Neural cell (in vitro differentiated cells): Measurements from ENCODE around the gene PRR14. TPM values are rescaled to one million over a fixed set of nuclear protein-coding genes. Genes with fewer than 3 reads are reported as not detected.

Experiments
- H2AFZ ChIP-seq: fragments of 200-600, 300-800 bp; sonication (generic), shearing (Covaris generic); 2 replicates; pipeline ENCODE4 v1.6.0; 2014; ENCODE audit warnings: low read depth, mild to moderate bottlenecking, antibody characterized with exemption, low read length, moderate library complexity
- H3F3A ChIP-seq: fragments of 200-600 bp; shearing (Covaris generic); 2 replicates; pipeline ENCODE4 v1.6.1; 2016; ENCODE audit warnings: mild to moderate bottlenecking, moderate library complexity, mixed read lengths, antibody characterized with exemption, low read length; ENCODE audit not compliant: insufficient read depth, poor library complexity, severe bottlenecking
- H3K27ac ChIP-seq: fragments of 200-600, 300-800 bp; sonication (generic), shearing (Covaris generic); 2 replicates; pipeline ENCODE4 v1.5.1; 2014; ENCODE audit warnings: mild to moderate bottlenecking, low read length, moderate library complexity
- H3K27me3 ChIP-seq: fragments of 300-800, 200-600 bp; sonication (generic), shearing (Covaris generic); 2 replicates; pipeline ENCODE4 v1.6.0; 2014; ENCODE audit warnings: mild to moderate bottlenecking, low read depth, low read length, moderate library complexity; ENCODE audit not compliant: insufficient read depth
- H3K36me3 ChIP-seq: fragments of 300-800, 200-600 bp; sonication (generic), shearing (Covaris generic); 2 replicates; pipeline ENCODE4 v1.5.1; 2014; ENCODE audit warnings: mild to moderate bottlenecking, antibody characterized with exemption, low read length, moderate library complexity; ENCODE audit not compliant: insufficient read depth
- H3K4me2 ChIP-seq: fragments of 300-800, 200-600 bp; sonication (generic), shearing (Covaris generic); 2 replicates; pipeline ENCODE4 v1.6.0; 2014; ENCODE audit warnings: mild to moderate bottlenecking, low read length
- H3K4me3 ChIP-seq: fragments of 300-800, 200-600 bp; sonication (generic), shearing (Covaris generic); 2 replicates; pipeline ENCODE4 v1.5.1; 2014; ENCODE audit warnings: mild to moderate bottlenecking, low read length, moderate library complexity
- H3K79me2 ChIP-seq: fragments of 200-600 bp; shearing (Covaris generic); replicated peaks from 2 replicates; pipeline ENCODE4 v1.6.0; 2014; ENCODE audit warnings: mild to moderate bottlenecking, low read length, moderate library complexity; ENCODE audit not compliant: insufficient read depth
- H3K9ac ChIP-seq: fragments of 300-800, 200-600 bp; sonication (generic), shearing (Covaris generic); 2 replicates; pipeline ENCODE4 v1.6.1; 2016; ENCODE audit warnings: mild to moderate bottlenecking, low read length, mixed read lengths
- H3K9me2 ChIP-seq: fragments of 200-600 bp; shearing (Covaris generic); 2 replicates; pipeline ENCODE4 v1.6.1; 2016; ENCODE audit warnings: mild to moderate bottlenecking, low read length, mixed read lengths; ENCODE audit not compliant: insufficient read depth
- H3K9me3 ChIP-seq: fragments of 200-600, 300-800 bp; sonication (generic), shearing (Covaris generic); 2 replicates; pipeline ENCODE4 v1.6.1; 2016; ENCODE audit warnings: mild to moderate bottlenecking, mixed run types, low read length, moderate library complexity, mixed read lengths
- H4K20me1 ChIP-seq: fragments of 200-600 bp; shearing (Covaris generic); 2 replicates; pipeline ENCODE4 v1.6.1; 2016; ENCODE audit warnings: mild to moderate bottlenecking, mixed run types; ENCODE audit not compliant: insufficient read depth
- EP300 ChIP-seq: fragments of 450-650 bp; conservative IDR thresholded peaks from 2 replicates; pipeline ENCODE4 v1.6.1; 2014; ENCODE audit warnings: antibody characterized with exemption, mild to moderate bottlenecking, moderate library complexity; ENCODE audit not compliant: poor library complexity, severe bottlenecking
- EZH2 ChIP-seq: fragments of 200-600, 300-800 bp; shearing (Covaris generic), sonication (generic); IDR thresholded peaks from 2 replicates; pipeline ENCODE4 v1.6.1; 2014; ENCODE audit warnings: antibody characterized with exemption, low read length, borderline replicate concordance, mild to moderate bottlenecking; ENCODE audit not compliant: insufficient read depth, poor library complexity, severe bottlenecking
- MXI1 ChIP-seq: fragments of 450-650 bp; conservative IDR thresholded peaks from 2 replicates; pipeline ENCODE4 v1.6.1; 2014; ENCODE audit warnings: antibody characterized with exemption, mild to moderate bottlenecking; ENCODE audit not compliant: poor library complexity, severe bottlenecking
- POLR2AphosphoS5 ChIP-seq: IDR thresholded peaks from 2 replicates; pipeline ENCODE4 v1.6.1; 2012
- RAD21 ChIP-seq: fragments of 450-650 bp; conservative IDR thresholded peaks from 2 replicates; pipeline ENCODE4 v1.6.1; 2014; ENCODE audit warnings: antibody characterized with exemption, mild to moderate bottlenecking, moderate library complexity
- REST ChIP-seq: IDR thresholded peaks from 2 replicates; pipeline ENCODE4 v1.6.1; 2012; ENCODE audit warnings: borderline replicate concordance
- SMC3 ChIP-seq: fragments of 450-650 bp; conservative IDR thresholded peaks from 2 replicates; pipeline ENCODE4 v1.6.1; 2014; ENCODE audit warnings: antibody characterized with exemption, mild to moderate bottlenecking, moderate library complexity; ENCODE audit not compliant: poor library complexity
- TAF1 ChIP-seq: IDR thresholded peaks from 2 replicates; pipeline ENCODE4 v1.6.1; 2012; ENCODE audit warnings: low read depth
- polyA plus RNA-seq: library from polyadenylated mRNA; depleted of rRNA; stranded (reverse); fragments of >200 nt; gene quantifications from 2 replicates; pipeline ENCODE4 v1.2.3, GENCODE V29; 2014
- TF ChIP-seq, protein P1 (sequence below): fragments of 450-650 bp; IDR thresholded peaks from 2 replicates; pipeline ENCODE4 v1.5.1; 2014; ENCODE audit warnings: antibody characterized with exemption, mild to moderate bottlenecking, moderate library complexity; ENCODE audit not compliant: poor library complexity, severe bottlenecking

The PRR14 gene
- polyA plus RNA-seq, 1 donor from 2014 or later = 23.3 TPM

DNA sequence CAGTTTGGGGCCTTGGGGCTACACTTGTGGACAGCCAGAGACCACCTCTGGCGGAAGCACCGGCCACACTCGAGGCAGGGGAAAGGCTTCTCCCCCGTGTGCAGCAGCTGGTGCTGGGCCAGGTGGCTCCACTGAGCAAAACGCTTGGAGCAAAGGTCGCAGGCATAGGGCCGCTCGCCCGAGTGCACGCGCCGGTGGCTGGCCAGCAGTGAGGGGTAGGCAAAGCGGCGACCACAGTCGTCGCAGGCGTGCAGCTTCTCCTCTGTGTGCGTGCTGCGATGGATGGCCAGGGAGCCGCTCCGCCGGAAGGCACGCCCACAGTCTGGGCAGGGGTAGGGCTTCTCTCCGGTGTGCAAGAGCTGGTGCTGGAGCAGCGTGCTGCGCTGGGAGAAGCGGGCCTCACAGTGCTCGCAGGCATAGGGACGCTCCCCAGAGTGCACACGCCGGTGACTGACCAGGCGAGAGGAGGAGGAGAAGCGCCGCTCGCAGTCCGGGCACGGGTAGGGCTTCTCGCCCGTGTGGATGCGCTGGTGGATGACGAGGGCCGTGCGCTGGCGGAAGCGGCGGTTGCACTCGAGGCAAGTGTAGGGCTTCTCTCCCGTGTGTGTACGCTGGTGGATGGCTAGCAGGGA, 46.3 kb upstream of the PRR14 start:
- TF ChIP-seq TAF1 (no peak), POLR2AphosphoS5 (no peak), EZH2 (no peak), SMC3 (no peak), EP300 (no peak), REST (no peak), MXI1 (no peak), RAD21 (no peak)
- TF ChIP-seq, protein P1, sequence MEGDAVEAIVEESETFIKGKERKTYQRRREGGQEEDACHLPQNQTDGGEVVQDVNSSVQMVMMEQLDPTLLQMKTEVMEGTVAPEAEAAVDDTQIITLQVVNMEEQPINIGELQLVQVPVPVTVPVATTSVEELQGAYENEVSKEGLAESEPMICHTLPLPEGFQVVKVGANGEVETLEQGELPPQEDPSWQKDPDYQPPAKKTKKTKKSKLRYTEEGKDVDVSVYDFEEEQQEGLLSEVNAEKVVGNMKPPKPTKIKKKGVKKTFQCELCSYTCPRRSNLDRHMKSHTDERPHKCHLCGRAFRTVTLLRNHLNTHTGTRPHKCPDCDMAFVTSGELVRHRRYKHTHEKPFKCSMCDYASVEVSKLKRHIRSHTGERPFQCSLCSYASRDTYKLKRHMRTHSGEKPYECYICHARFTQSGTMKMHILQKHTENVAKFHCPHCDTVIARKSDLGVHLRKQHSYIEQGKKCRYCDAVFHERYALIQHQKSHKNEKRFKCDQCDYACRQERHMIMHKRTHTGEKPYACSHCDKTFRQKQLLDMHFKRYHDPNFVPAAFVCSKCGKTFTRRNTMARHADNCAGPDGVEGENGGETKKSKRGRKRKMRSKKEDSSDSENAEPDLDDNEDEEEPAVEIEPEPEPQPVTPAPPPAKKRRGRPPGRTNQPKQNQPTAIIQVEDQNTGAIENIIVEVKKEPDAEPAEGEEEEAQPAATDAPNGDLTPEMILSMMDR = no peak
- H4K20me1 ChIP-seq = no peaks in the 10 kb centered on the region
- H3K79me2 ChIP-seq = peaks cover 9% of the 10 kb centered on the region
- H3K9me3 ChIP-seq = no peaks in the 10 kb centered on the region
- no peaks in the 10 kb centered on the region for H3K9me2 ChIP-seq
- no peaks in the 10 kb centered on the region for H3K36me3 ChIP-seq
- no peak overlapping the region for H3K9ac ChIP-seq
- H3F3A ChIP-seq = no peaks in the 10 kb centered on the region
- H3K27ac ChIP-seq = no peak overlapping the region
- no peak overlapping the region for H3K4me2 ChIP-seq
- H3K4me3 ChIP-seq = no peak overlapping the region
- H3K27me3 ChIP-seq = no peaks in the 10 kb centered on the region
- no peak overlapping the region for H2AFZ ChIP-seq

GRCh38 chr16:30605158-30605557, 45.6 kb upstream of the PRR14 start:
- Histone ChIP-seq H3K4me2 (no peak overlapping the region), H3K9me3 (no peaks in the 10 kb centered on the region), H3K36me3 (no peaks in the 10 kb centered on the region), H4K20me1 (no peaks in the 10 kb centered on the region), H3K79me2 (peaks cover 10% of the 10 kb centered on the region), H2AFZ (no peak overlapping the region), H3K9me2 (no peaks in the 10 kb centered on the region), H3K9ac (no peak overlapping the region), H3K4me3 (no peak overlapping the region), H3F3A (no peaks in the 10 kb centered on the region), H3K27me3 (no peaks in the 10 kb centered on the region), H3K27ac (no peak overlapping the region)
- no peak for TF ChIP-seq RAD21
- TF ChIP-seq MXI1 = no peak
- no peak for TF ChIP-seq EZH2
- no peak for TF ChIP-seq REST
- TF ChIP-seq, protein P1 = no peak
- no peak for TF ChIP-seq EP300
- TF ChIP-seq SMC3 = no peak
- no peak for TF ChIP-seq POLR2AphosphoS5
- TF ChIP-seq TAF1 = no peak
